Stimulated activated CD4-positive, alpha-beta T cell treated with anti-CD3 and anti-CD28 coated beads, TNF-alpha, amount 100 ng/mL, for 4 hours (primary cell): ENCODE results near the gene SHQ1.
A peak's percentile ranks its signal among the peaks of the same experiment; 100 is the strongest.

Source experiments
- DNase-seq, 3 experiments: peaks; one replicate each; pipeline ENCODE4 v3.0.0-alpha.2; 2020; ENCODE audit warnings: low read depth in 3 of 3

The SHQ1 gene

DNA sequence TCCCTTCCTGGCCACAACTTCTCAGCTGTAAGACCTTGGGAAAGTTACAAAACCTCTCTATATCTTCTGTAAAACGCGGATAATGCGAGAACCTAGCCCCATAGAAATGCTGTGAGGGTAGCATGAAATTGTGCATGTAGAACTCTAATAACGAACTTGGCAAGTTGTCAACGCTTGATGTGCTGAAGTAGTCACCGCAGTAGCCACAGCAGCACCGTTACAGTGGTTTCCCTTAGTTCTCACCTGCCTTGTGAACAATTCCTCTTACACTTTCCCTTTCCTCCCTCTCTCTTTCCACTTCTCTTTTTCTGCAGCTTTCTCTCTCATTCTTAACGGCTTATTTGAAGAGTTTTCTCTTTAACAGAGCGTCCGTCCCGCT is 447 bp upstream of the SHQ1 start:
- DNase-seq = no peak

DNA sequence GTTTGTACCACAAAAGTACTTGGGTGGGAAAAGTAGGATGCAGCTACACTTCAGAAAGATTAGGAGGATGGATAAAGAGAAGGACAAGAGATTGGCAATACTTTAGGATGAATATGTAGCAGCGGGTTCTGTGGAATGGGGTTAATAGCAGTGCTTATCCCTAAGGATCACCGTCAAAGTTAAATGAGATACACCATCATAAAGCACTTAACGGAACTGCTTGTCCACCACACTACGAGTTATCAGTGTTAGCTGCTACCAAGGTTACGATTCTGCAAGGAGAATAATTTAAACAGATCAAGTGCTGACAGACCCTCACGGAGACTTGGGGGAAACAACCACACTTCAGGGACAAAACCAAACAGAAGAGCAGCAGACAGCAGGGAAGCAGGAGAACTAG is 963 bp downstream of the SHQ1 start:
- no peak for DNase-seq

DNA sequence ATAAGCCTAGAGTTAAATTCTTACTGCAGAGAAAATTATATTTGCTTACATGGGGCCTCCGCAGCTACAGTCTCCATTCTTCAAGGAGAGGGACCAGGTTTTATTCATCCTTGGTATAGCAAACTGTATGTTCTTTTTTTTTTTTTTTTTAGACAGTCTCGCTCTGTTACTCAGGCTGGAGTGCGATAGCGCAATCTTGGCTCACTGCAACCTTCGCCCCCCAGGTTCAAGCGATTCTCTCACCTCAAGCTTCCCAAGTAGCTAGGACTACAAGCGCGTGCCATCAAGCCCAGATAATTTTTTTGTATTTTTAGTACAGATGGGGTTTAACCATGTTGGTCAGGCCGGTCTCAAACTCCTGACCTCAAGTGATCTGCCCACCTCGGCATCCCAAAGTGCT is 2.1 kb downstream of the SHQ1 start:
- no peak for DNase-seq

DNA sequence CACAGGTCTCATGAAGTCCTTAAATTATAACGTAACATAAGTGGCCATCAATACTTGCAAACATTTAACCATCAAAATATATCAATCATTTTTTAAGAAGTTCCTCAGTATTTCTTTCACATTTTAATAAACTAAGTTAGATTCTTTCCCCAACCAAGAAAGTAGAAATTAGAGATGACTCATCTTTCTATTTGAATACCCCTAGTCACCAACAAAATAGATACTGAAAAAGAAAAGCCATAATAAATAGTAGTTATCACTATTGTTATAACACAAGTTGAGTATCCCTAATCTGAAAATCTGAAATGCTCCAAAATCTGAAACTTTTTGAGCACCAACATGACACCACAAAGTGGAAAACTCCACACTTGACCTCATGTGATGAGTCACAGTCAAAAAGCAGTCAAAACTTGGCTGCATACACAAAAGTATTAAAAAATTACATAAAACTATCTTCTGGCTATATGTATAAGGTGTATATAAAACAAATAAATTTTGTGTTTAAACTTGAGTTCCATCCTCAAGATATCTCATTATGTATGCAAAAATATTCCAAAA is 3.7 kb downstream of the SHQ1 start:
- DNase-seq = no peak

DNA sequence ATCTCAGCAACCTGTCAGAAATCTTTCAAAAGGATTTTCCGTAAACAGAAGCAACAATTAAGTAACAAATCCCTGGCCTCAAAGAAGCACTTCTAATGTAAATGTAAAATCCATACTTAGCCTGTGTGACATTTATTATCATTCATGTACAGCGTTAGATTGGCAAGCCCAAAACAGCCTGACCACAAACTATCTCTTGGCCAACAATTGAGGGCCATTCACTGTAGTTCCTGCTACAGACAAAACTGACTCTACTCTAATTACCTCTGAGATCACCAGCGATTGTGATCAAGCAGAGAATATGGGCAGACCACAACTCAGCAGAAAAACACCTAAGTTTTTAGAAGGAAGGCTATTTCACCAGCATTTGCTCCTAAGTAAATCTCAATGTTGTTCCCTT is 9.2 kb downstream of the SHQ1 start:
- no peak for DNase-seq

DNA sequence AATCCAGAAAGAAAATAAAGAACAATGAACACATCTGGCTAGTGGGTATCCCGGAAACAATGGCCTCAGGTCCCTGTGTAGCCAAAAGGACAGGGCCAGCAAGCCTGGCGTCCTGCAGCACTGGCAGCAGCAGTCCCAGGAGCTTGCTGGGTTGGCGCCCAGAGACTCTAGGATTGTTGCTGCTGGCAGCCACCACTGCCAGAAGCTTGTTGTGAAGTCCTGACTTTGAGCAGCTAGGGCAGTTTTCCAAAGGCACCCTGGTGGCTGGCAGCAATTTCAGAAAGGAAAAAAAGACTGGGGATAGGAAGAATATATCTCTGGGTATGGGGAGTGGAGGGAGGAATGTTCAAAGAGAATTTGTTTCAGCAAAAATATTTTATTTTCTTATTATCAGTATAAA is 11.3 kb downstream of the SHQ1 start:
- DNase-seq = no peak

DNA sequence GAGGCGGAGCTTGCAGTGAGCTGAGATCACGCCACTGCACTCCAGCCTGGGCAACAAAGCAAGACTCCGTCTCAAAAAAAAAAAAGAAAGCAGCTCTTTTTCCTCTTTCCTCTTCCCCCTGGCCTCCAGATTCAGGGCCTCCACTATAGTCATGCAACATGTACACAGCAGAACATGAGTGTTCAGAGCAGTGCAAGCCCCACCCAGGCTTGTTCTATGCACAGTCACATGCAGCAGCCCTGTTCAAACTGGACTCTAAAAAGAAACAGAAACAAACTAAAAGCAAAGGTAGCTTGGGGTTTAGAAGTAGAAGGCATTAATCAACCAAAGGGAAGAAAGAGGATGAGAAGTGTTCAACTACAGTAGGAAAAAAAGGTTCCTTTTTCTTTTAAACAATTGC is 11.8 kb downstream of the SHQ1 start:
- no peak for DNase-seq

DNA sequence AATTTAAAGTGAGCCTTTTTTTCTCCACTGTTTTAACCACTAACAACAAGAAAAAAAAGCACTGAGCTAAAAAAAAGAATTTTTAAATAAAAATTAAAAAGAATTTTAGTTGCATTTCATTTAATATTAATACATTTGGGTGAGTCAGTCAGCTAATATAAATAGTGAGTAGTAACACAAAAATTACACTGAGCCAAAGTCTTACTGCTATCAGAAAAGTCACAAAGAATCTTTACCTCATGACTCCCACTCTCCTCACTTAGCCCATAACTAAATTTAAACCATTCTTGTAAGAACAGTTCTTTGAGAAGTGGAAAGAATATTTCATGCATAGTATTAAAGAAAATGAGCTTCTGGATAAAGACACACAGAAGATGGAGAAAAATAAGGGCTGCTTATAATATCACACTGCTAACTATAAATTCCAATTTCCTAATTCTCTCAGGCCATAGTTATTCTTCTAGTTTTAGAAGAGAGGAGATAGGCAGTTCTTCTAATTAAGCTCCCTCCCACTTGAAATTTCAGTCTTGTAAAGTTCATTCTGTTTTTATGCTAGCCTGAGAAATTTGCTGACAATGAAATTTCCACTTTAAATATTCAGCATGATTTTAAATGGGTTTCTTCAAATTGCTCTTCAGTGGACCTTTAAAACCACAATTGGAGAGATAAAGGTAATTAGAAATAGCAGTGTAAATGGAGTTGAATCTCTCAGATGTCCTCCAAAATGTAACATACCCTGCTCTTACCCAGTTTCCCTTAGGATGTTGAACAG is 17.6 kb downstream of the SHQ1 start:
- no peak for DNase-seq

DNA sequence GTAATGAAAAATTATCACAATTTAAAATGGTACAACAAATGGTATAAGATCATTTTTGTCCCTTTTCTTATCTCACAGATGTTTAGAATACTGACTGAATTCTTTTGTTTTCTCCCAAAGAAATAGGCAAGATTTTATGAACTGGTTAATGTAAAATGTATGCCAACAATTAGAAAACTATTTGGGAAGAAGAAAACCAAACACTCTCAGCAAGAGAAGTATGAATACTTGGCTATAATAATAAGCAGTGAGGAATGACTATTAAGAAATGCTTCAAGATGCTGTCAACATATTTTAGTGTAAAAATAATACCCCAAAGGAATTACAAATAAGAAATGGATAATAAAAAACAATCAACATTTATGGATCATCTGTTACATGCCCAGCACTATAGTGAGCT is 18.5 kb downstream of the SHQ1 start:
- DNase-seq = no peak

DNA sequence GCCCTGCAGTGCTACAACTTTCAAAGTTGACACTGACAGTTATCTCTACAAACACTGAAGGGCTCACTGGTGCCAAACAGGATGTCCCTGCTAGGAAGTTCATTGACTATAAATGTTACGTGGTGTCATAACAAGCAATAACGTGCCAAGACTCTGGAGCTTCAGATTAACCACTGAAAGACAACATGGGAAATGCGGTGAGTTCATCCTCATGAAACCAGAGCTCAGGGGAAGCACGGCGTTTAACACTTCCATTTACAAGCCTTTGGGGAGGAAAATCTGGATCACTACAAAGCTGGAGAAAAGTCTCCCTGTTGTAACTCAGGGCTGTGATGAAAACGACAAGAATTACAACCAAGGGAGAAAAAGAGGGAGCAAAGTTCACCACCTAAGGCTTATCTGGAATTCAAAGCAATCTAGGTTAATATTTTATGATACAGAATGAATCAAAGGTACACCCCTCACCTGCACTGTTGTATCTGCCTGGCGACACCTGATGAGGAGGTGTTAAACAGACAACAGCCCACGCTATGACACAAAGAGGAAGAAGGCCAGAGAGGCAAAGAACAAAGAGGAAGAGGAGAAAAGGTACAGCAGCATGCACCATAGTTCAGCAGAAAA is 27.0 kb downstream of the SHQ1 start:
- DNase-seq = peak in 1 of 3 experiments; percentile 7

DNA sequence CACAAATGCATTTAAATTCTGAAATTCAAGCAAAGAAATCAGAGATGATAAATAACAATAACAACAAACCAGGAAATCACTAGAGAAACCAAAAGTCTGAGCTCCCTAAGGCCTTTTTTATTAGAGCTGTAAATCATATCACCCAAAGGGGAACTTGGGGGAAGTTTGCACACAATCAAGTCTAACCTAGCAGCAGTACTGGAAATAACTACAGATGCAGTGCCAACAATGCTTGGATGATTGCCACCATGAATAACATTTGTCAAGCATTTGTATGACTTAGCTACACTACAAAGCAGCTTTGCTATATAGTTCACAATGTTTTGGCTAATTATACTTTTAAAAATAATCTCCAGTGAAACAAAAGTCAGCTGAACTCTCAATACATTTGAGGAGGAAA is 27.8 kb downstream of the SHQ1 start:
- no peak for DNase-seq

DNA sequence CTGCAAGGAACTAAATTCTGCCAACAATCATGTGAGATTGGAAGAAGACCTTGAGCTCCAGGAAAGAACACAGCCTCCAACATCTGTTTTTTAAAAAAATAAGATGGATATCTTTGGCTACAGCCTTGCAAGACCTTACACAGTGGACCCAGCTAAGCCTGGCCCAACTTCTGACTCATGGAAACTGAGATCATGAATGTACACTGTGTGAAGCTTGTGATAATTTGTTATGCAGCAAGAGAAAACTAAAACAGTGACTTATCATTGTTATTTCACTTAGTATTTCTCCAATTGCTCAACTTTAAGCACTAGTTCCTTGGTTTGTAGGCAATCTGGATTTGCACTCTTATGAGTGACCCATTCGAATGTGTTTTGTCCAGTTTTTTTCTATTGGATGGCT is 29.3 kb downstream of the SHQ1 start:
- DNase-seq = no peak

DNA sequence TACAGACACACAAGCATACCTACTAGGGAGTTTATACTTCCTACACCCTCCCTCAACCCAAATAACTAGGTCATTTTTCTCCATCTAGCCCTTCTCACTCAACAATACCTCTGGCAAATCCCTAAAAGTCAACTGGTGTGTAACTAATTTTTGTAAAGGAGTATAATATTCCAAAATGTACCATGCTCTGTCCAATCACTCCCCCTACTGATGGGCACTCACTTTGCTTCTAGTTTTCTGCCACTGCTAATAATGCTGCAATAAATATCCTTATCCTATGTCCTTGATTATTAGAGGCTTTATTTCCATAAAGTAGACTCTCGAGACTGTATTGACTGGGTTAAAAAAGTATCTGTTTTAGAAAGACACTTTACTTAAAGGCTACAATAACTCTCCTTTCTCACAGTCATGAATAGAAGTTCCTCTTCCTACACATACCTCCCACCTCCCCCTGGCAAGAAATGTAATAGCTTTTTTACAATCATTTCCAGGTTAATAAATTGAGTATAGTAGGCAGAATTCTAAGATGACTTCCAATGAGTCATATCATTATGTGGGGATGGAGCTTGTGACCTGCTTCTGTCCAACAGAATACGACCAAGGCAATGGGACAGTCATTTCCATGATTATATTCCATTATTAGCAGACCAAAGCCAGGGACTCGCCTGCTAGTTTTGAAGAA is 30.0 kb downstream of the SHQ1 start:
- no peak for DNase-seq

DNA sequence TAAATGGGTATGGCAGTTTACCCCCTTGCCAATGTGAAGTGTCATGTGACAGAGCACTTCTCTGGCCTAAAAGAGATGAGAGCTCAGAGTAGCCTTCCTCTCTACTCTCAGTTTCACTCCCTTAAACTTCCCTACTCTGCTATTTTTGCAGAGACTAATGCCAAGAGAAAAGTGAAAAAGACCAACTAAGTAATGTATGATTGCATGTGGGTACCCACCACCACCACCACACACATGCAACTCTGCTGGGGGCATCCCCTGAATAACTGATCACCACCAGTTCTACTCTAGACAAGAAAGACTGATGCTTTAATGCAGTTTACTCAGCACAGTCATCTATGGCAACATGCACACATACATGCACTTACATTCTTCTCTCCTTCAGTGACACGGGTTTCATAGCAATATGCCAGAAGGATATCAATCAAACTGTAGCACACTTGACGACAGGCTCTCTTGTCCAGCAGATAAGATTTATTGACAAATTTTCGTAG is 31.3 kb downstream of the SHQ1 start:
- no peak for DNase-seq

DNA sequence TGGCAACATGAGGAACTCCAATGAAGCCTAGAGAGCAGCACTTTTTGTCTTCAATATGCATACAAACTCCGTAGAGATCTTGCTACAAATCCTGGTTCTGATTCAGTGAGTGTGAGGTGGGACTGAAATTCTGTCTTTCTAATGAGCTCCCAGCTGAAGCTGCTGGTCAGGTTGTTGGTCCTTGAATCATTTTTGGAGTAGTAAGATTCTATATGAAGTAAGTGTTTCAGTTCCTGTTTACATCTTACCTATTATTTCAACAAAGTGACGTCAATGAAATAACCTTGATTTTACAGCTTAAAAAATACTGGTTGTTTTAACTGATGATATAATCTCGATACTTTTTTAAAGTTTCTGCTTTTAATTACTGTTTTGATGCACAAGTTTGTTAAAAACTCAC is 33.9 kb downstream of the SHQ1 start:
- no peak for DNase-seq

DNA sequence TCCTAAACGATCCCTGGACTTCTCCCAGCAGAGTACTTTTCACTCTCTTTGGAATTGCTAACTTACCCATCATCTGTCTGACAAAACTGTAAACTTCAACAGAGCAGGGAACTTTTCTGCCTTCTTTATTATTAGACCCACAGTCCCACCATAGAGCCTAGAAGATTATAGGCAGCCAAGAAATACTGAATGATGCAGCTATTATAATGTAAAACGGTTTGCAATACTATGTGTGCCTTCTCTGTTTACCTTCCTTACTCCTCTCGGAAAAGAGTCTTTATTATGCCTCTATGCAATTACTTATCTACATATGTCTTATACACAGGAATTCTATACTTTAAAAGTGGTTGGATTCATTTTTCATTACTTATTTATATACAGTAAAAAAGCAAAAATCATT is 36.0 kb downstream of the SHQ1 start:
- no peak for DNase-seq

DNA sequence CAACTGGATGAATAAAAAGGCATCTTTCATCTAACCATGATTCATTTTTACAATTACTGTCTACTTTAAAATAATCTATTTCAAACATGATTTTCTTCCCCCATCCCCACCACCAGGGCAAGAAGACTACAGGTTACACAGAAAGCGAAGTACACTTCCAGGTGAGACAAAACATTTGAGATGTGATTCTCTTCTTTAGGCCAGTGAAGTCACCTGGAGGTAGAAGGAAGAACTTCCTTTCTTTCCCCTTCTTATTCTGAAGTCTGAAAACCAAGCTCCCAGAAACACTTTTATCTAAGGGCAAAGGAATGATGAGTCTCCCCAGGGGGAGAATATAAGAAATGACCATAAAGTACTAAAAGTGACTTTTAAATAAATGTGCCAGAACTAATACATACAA is 36.7 kb downstream of the SHQ1 start:
- no peak for DNase-seq

DNA sequence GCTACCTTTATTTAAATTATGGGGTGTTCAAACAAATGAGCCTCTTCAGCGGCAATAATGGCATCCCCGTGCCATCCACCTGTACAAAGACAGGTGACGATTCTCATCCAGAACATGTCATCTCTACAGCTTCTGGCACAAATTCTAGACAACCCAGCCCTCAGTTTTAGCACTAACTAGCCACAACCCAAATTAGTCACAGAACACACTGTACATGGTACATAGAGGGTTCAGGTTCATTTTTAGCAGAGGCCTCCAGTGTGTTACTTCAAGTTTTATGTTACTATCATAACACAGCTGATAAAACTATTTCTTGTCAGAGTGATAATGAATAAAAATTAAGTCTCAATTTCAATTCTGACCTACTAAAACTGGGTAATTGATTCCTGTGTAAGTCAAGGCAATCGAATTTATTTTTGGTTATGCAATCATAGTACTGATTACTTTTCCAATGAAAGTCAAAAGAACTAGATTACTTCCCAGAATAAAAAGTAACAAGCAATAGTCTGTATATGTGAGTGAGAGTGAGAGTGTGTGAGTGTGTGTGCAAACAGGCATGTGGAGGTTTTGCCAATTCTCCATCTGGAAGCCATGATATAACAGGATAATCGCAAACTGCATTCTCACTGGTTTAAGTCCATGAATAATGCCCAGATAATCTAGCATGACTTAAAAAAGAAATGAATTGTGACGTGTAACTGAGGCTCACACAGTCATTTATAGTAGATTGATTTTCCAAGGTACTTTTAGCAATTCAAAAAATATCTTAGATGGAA is 37.4 kb downstream of the SHQ1 start:
- DNase-seq = no peak

DNA sequence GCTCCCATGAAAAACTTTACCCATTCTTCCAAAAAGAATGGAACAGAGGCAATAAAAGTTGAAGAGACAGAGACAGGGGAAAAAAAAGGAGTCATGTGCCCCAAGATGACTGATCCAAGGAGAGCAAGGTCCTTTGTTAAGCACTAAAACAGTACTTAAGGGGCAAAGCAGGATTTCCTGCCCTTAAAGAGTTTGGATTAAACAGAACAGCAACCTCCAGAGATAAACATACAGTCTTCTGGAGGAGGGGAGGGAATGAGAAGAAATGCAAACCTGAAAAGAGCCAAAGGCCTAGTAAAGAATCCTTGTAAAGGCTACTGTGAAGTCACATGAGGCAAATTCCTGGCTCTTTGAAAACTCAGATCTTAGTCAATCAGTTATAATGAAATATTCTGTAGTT is 38.2 kb downstream of the SHQ1 start:
- no peak for DNase-seq

DNA sequence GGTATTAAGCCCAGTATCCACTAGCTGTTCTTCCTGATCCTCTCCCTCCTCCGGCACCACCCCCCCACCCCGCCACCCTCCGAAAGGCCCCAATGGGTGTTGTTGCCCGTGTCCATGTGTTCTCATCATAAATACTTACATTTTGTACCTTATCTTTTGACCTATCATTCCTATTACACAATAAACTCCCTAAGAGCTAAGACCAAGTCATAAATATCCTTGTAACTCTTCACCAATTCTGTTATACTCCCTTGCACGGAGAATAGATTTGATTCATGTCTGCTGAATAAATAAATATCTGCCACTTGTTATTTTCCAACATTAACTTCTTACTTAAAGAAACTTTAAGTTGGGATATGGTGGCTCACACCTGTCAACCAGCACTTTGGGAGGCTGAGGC is 43.9 kb downstream of the SHQ1 start:
- no peak for DNase-seq

DNA sequence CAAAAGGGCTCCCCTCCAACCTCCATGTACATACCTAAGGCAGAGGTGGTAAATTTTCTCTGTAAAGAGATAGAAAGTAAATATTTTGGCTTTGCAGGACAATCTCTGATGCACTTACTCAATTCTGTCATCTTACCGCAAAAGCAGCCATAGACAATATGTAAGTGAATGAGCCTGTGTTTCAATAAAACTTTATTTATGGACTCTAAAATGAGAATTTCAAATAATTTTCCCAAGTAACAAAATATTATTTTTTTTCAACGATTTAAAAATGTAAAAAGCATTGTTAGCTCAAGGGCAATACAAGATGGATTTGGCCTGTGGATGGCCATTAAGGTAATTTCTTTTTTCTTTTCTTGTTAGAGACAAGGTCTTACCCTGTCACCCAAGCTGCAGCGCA is 44.7 kb downstream of the SHQ1 start:
- DNase-seq = no peak

DNA sequence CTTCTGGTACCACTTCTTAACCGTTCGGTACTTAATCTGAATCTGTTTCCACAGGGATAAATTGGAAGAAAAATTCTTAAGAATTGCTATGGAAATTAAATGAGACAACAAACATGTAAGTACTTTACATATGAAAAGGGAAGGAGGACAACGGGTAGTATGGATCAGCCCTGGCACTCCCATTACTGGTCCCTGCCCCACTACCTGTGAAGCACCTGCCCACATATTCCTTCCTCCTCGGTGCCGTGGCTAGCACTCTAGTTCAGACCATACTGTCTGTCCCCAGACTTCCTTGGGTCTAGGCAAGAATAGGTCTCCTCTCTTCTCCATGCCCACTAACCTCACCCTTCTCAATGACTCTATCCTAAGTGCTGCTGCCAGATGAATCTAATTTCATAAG is 46.2 kb downstream of the SHQ1 start:
- DNase-seq = no peak
